Medulla oblongata (tissue), 1 donor: ENCODE measurements around the gene SPPL3.
A peak's percentile ranks its signal among the peaks of the same experiment; 100 is the strongest.
"Not testable (repeated sequence)": the region's sequence is repeated elsewhere in the genome, so short reads cannot be mapped to it uniquely, and the experiment has no call there.

ENCODE experiments used
- DNase-seq: peaks from one replicate; pipeline ENCODE4 v3.0.0-alpha.2; 2015; ENCODE audit errors: extremely low spot score

SPPL3 gene, protein sequence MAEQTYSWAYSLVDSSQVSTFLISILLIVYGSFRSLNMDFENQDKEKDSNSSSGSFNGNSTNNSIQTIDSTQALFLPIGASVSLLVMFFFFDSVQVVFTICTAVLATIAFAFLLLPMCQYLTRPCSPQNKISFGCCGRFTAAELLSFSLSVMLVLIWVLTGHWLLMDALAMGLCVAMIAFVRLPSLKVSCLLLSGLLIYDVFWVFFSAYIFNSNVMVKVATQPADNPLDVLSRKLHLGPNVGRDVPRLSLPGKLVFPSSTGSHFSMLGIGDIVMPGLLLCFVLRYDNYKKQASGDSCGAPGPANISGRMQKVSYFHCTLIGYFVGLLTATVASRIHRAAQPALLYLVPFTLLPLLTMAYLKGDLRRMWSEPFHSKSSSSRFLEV

DNA sequence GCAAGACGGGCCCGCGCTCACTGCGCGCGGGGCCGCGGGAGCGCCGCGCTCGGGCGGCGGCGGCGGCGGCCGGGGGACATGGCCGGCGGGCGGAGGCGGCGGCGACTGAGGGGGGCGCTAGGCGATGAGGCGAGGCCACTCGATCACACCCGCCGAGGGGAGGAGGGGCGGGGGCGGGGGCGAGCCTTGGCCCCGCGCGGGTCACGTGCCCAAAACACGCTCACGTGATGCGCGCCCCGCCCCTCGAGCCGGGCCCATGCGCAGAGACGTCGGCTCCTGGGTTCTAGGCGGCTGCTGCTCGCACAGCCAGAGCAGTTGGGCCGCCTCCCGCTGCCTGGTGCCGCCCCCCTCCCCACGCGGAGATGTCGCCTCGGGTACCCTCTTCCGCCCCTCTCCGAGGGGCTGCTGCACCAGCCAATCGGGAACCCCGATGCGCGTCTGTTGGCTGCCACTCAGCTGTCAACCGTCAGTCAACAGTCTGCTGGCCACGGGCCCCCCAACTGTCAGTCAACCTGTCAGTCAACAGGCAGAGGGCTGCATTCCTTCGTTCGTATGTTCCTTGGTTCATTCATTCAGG is at the start of gene SPPL3:
Gene SPPL3, minus strand, starts transcription at position 162 of the 577 bp plus-strand sequence. CDS start 491 bp downstream, outside the sequence.
- peak; percentile 92 for DNase-seq

GRCh38 chr12:120950807-120951206 is 46.6 kb upstream of the SPPL3 start:
- no peak for DNase-seq

GRCh38 chr12:120950260-120950799 is 46.2 kb upstream of the SPPL3 start:
- DNase-seq = not testable (repeated sequence)

- DNase-seq = not testable (repeated sequence)
These were observed 41.4 kb upstream of the SPPL3 start for GRCh38 chr12:120945516-120945915.

DNA sequence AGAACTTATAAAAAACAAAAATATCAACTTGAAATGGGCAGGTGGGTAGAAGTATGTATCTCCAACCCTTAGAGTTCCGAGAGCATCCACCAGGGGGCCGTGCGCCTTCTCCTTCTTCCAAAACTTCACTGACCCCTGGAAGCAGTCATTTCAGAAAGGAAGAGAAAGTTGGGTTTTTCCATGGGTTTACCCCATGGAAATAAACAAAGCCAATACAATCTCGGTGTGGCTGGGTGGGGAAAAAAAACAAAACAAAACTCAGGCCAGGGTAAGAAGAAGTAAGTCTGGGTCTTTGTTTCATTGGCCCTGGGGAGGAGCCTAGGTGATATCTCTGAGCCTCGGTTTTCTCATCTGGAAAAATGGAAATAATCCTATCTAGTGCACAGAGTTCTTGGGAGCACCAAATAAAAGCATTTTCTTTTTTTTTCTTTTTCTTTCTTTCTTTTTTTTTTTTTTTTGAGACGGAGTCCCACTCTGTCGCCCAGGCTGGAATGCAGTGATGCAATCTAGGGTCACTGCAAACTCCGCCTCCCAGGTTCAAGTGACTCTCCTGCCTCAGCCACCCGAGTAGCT is 40.6 kb upstream of the SPPL3 start:
- DNase-seq = peak; percentile 43

GRCh38 chr12:120943482-120943881 is 39.3 kb upstream of the SPPL3 start:
- no peak for DNase-seq

DNA sequence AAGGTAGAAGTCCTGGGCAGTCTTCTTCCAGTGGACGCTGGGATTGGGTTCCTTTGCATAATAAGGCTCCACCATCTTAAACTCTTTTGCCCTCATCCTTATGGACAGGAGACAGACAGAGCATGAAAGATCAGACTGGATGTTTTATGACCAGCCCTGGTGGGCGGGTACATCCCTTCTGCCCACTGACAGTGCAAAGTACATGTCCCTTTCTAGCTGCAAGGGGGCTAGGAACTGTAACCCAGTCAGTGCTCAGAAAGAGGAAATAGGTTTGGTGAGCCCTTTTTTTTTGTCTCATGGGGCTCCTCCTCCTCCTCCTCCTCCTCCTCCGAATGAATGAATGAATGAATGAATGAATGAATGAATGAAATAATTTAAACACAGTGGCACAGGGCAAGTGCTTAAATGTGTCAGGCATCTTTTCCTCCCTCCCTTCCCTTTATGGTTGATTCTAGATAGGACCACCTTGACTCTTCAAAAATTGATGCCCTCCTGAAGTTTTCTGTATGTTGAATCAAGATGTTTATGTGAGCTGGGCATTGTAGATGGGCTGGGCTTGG is 37.8 kb upstream of the SPPL3 start:
- no peak for DNase-seq

- no peak for DNase-seq
These were observed 37.3 kb upstream of the SPPL3 start for GRCh38 chr12:120941412-120941811.

DNA sequence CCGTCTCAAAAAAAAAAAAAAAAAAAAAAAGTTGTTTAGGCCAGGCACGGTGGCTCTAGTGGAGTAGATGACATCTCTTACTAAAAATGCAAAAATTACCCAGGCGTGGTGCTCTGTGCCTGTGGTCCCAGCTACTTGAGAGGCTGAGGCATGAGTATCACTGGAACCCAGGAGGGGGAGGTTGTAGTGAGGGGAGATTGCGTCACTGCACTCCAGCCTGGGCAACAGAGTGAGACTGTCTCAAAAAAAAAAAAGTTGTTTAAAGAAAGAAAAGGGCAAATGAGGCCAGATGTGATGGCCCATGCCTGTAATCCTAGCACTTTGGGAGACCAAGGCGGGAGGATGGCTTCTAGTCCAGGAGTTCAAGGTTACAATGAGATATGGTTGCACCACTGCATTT is 36.6 kb upstream of the SPPL3 start:
- DNase-seq = no peak

DNA sequence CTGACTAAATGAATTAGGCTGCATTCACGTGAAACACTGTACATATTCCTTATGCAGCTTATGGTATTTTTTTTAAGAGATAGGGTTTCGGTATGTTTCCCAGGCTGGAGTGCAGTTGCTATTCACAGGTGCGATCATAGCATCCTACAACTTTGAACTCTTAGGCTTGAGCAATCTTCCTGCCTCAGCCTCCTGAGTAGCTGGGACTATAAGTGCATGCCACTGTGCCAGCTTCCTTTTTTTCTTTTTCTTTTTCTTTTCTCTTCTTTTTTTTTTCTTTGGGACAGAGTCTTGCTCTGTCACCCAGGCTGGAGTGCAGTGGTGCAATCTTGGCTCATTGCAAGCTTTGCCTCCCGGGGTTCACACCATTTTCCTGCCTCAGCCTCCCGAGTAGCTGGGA is 35.8 kb upstream of the SPPL3 start:
- no peak for DNase-seq

- DNase-seq = peak; percentile 83
These were observed 35.4 kb upstream of the SPPL3 start for GRCh38 chr12:120939523-120939922.

DNA sequence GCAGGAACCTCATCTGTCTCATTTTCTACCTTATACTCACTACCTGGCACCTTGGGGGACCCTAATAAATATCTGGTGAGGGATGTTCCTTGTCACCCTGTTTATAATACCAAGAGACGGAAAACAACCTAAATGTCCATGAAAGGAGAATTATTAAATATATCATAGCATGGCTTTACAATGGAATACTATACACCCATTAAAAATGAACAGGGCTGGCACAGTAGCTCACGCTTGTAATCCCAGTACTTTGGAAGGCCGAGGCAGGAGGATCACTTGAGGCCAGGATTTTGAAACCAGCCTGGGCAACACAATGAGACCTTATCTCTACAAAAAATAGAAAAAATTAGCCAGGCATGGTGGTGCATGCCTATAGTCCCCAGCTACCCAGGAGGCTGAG is 34.3 kb upstream of the SPPL3 start:
- no peak for DNase-seq

DNA sequence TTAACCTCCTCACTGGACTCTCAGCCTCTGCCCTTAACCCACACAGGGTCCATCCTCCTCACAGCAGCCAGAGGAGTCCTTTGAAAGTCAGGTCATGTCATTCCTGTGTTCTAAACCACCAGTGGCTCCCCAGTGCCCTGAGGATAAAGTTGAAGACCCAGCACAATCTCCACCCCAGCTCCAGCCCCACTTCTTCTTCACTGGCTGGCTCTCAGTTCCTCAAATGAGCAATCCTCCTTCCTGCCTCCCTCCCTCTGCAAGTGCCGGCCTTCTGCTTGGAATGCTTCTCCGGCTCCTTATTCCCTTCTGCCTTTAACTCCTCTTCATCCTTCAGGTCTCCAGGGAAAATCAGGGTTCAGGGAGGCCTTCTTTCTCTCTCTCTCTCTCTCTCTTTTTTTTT is 32.0 kb upstream of the SPPL3 start:
- peak; percentile 49 for DNase-seq

DNA sequence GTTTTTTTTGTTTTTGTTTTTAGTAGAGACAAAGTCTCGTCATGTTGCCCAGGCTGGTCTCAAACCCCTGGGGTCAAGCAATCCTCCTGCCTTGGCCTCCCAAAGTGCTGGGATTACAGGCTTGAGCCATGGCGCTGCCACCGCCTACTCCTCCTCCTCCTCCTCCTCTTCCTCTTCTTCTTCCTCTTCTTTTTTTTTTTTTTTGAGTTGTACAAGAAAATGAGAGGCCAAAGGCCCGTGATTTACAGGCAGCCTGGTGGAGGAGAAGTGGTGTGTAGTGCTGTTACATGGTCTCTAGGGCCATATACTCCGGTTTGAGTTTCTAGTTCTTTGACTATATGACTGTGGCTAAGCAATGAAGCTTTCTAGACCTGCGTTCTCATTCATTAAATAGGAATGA is 29.6 kb upstream of the SPPL3 start:
- DNase-seq = no peak

GRCh38 chr12:120932956-120933526 is 28.9 kb upstream of the SPPL3 start:
- no peak for DNase-seq

DNA sequence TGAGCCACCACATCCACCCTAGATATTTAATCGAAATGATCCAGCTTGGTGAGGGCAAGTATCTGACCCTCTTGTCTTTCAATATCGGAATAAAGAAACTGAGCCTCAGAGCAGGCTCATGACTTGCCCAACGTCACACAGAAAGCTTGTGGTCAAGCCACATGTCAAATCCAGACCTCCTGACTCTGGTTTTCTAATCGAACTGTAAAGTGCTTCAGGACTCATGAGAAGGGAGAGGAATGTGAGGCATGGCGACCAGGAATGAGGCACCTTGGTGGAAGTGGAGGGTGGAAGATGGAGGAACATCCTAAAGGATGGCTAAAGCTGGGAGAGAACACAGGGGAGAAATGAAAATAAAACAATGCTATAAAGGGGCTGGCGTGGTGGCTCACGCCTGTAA is 27.9 kb upstream of the SPPL3 start:
- DNase-seq = no peak

DNA sequence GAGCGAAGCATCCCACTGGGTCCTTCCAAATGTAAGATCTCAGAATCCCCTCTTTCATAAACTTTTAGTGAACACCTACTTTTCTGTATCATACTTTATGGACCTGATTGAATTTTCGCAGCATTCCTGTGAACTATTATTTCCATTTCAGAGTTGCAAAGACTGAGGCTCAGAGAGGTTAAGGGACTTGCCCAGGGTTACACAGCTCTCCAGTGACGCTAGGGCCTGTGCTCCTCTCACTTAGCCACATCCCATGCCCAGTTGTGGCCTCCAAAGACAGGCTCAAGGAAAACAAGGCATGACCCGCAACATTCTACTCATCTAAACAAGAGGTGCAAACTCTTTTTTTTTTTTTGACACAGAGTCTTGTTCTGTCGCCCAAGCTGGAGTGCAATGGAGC is 25.9 kb upstream of the SPPL3 start:
- no peak for DNase-seq

DNA sequence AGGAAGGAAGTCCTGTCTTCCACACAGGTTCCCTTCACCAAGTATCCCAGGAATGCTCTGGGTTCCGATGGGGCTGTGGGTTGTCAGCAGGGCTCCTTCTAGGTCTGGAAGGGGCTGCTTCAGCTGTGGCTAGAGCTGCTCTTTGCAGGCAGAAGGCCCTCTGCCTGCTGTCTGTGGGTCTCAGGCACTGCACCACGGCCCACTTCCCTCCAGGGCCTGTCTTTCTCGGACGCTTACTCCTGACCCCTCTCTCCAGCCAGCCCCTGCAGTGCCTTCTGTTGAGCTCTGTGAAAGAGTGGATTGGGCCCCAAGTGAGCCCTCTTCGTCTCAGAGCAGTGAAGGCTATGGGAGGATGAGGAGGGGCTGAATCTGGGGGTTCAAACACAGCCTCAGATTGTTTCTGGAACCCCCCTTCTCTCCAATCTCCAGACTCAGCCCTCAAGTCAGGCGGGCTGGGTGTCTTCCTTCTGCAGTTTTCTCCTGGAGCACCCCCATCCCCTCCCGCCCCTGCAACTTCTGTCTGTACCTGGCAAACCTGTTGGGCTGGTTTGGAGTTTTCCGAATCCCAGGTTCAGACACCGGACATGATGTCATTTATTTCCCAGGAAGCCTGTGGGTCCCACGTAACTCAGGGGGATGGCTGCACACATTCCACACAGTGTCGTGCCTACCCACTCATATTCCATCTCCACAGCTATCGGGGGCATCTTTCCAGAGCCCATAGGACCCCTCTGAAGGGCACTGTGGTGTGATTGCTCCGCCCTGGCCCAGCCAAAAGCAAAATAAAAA is 24.9 kb upstream of the SPPL3 start:
- no peak for DNase-seq

GRCh38 chr12:120925740-120926563 is 21.8 kb upstream of the SPPL3 start:
- DNase-seq = no peak

DNA sequence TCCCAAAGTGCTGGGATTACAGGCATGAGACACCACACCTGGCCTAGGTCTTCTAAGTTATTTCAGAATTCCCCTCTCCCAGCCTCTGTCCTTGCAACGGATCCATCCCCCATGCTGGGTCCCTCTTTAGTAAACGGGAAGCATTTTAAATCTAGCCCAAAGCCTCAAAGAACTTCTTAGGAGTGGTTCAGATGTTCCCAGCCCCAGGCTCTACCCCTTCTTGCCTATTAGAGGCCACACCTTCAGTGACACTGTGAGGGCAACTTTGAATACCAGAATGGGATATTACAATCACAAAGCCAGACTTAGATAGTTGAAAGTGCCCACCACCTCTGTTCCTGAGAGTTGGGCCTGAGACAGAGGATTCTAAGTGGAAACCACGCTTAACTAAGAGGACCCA is 18.1 kb upstream of the SPPL3 start:
- no peak for DNase-seq

GRCh38 chr12:120921637-120922036 is 17.5 kb upstream of the SPPL3 start:
- no peak for DNase-seq
